K562 (cell line): ENCODE data around the gene SFXN2. TPM values are rescaled to one million over a fixed set of nuclear protein-coding genes. Genes with fewer than 3 reads are reported as not detected.

Experiments used
- ATAC-seq: fragments of 200-7000 bp; cut with Tn5 transposase; 3 replicates; pipeline ENCODE4 v1.9.1; 2020; ENCODE audit warnings: moderate library complexity
- BruUV-seq: library from RNA; stranded (reverse); fragments of 400-500 nt; replicated peaks from 2 replicates; lab custom pipeline; 2021; lab: Mats Ljungman, UMichigan
- CTCF ChIA-PET: fragments of 300-600 bp; formaldehyde crosslinking; extraction: SDS; loops from one replicate; lab custom pipeline; 2021; ENCODE audit warnings: low intra/inter-chr PET ratio; lab: Yijun Ruan, JAX
- POLR2A ChIA-PET: fragments of 300-600, 350-650 bp; sonication (Branson Sonifier 250); formaldehyde crosslinking; extraction: SDS; loops from one replicate; lab custom pipeline; 2021; ENCODE audit warnings: antibody characterized with exemption, inconsistent platforms; lab: Yijun Ruan, JAX
- DNase-seq, 4 experiments: peaks; one replicate each; pipeline versions ENCODE4 v3.0.0 to v3.0.0-alpha.2; 2011 to 2018; ENCODE audit warnings: low spot score in 3 of 4, mixed read lengths in 3 of 4; ENCODE audit errors: extremely low read depth in 1 of 4
- FAIRE-seq: peaks from 2 replicates; lab custom pipeline; 2011; peaks lifted over from hg19 to GRCh38; lab: Jason Lieb, UNC
- H2AFZ ChIP-seq: 2 replicates; pipeline ENCODE4 v1.6.0; 2011; ENCODE audit warnings: low read depth, low read length, control low read depth, inconsistent platforms
- H3K27ac ChIP-seq: fragments of 200-600 bp; 3 replicates; pipeline ENCODE4 v1.8.0; 2011; ENCODE audit warnings: low read depth, mild to moderate bottlenecking, control low read depth, inconsistent platforms, low read length, moderate library complexity, mixed read lengths; ENCODE audit errors: extremely low read depth
- H3K27me3 ChIP-seq, 2 experiments: fragments of 300-600 bp in 1 of 2; 2 replicates in 1 of 2; 3 replicates in 1 of 2; pipeline versions ENCODE4 v1.6.0 to v1.8.0; 2011; ENCODE audit warnings: inconsistent platforms in 2 of 2, low read length in 2 of 2, mild to moderate bottlenecking in 1 of 2, mixed read lengths in 1 of 2, moderate library complexity in 1 of 2; ENCODE audit not compliant: control insufficient read depth in 2 of 2, insufficient read depth in 2 of 2
- H3K36me3 ChIP-seq: fragments of 300-600 bp; 3 replicates; pipeline ENCODE4 v1.8.0; 2011; ENCODE audit warnings: mild to moderate bottlenecking, low read length, inconsistent platforms; ENCODE audit not compliant: control insufficient read depth, insufficient read depth
- H3K4me1 ChIP-seq, 2 experiments: fragments of 200-600 bp in 1 of 2; replicated peaks in 1 of 2; 2 replicates in 1 of 2; 3 replicates in 1 of 2; pipeline versions ENCODE4 v1.5.1 to v1.8.0; 2011; ENCODE audit warnings: inconsistent platforms in 2 of 2, low read length in 2 of 2, mild to moderate bottlenecking in 1 of 2, mixed read lengths in 1 of 2, moderate library complexity in 1 of 2; ENCODE audit not compliant: control insufficient read depth in 2 of 2, insufficient read depth in 2 of 2
- H3K4me2 ChIP-seq: 2 replicates; pipeline ENCODE4 v1.6.1; 2011; ENCODE audit warnings: low read length, control low read depth, inconsistent platforms, mixed read lengths; ENCODE audit not compliant: insufficient read depth
- H3K4me3 ChIP-seq: fragments of 200-600 bp; sonication (generic), shearing (Covaris generic); 2 replicates; pipeline ENCODE4 v1.5.1; 2016; ENCODE audit warnings: control low read depth, inconsistent platforms
- H3K79me2 ChIP-seq: fragments of 200-600 bp; 3 replicates; pipeline ENCODE4 v1.8.0; 2011; ENCODE audit warnings: low read length, inconsistent platforms; ENCODE audit not compliant: control insufficient read depth, insufficient read depth
- H3K9ac ChIP-seq, 2 experiments: 2 replicates each; pipeline versions ENCODE4 v1.6.0 to v1.6.1; 2011; ENCODE audit warnings: low read depth in 2 of 2, low read length in 2 of 2, control low read depth in 1 of 2, inconsistent platforms in 1 of 2, mild to moderate bottlenecking in 1 of 2, mixed read lengths in 1 of 2; ENCODE audit not compliant: insufficient read depth in 1 of 2
- H3K9me1 ChIP-seq: one replicate; pipeline ENCODE4 v1.6.0; 2011; ENCODE audit warnings: inconsistent platforms, mild to moderate bottlenecking, low read length, moderate library complexity; ENCODE audit not compliant: control insufficient read depth, insufficient read depth
- H3K9me3 ChIP-seq: replicated peaks from 2 replicates; pipeline ENCODE4 v1.5.1; 2011; ENCODE audit warnings: low read depth, low read length, inconsistent platforms; ENCODE audit not compliant: control insufficient read depth, insufficient read depth
- H4K20me1 ChIP-seq: replicated peaks from 2 replicates; pipeline ENCODE4 v1.6.1; 2011; ENCODE audit warnings: low read length, inconsistent platforms, mixed read lengths; ENCODE audit not compliant: control insufficient read depth, insufficient read depth
- ARID1B ChIP-seq: fragments of 450-650 bp; IDR thresholded peaks from 2 replicates; pipeline ENCODE4 v1.6.1; 2016; ENCODE audit warnings: antibody characterized with exemption, mild to moderate bottlenecking, inconsistent platforms
- ATF3 ChIP-seq, 2 experiments: fragments of 450-650 bp in 1 of 2; sonication (generic) in 1 of 2; formaldehyde crosslinking in 1 of 2; IDR thresholded peaks in 1 of 2; conservative IDR thresholded peaks in 1 of 2; 2 replicates each; pipeline versions ENCODE4 v1.6.1 to v1.8.1; 2016 to 2023; ENCODE audit warnings: mild to moderate bottlenecking in 2 of 2, moderate library complexity in 2 of 2, inconsistent platforms in 1 of 2, missing genetic modification reagents in 1 of 2
- CBFA2T2 ChIP-seq: fragments of 450-650 bp; conservative IDR thresholded peaks from 2 replicates; pipeline ENCODE4 v1.6.1; 2017; ENCODE audit warnings: mild to moderate bottlenecking
- CBX1 ChIP-seq: sonication (generic); IDR thresholded peaks from 2 replicates; pipeline ENCODE4 v1.6.1; 2016; ENCODE audit warnings: antibody characterized with exemption, low read depth, mild to moderate bottlenecking
- CBX2 ChIP-seq: fragments of 200-600 bp; sonication (generic); IDR thresholded peaks from one replicate; pipeline ENCODE4 v1.6.1; 2012; ENCODE audit warnings: mild to moderate bottlenecking, low read length, inconsistent platforms; ENCODE audit not compliant: insufficient read depth, poor library complexity, severe bottlenecking
- CTCF ChIP-seq, 3 experiments: IDR thresholded peaks in 2 of 3; conservative IDR thresholded peaks in 1 of 3; 2 replicates each; pipeline ENCODE4 v1.5.1; 2011 to 2012; ENCODE audit warnings: low read length in 3 of 3, mild to moderate bottlenecking in 3 of 3, control low read depth in 2 of 3, improper control_type of control experiment in 1 of 3, inconsistent platforms in 1 of 3, low read depth in 1 of 3, mixed read lengths in 1 of 3, moderate library complexity in 1 of 3; ENCODE audit not compliant: insufficient read depth in 2 of 3
- SMAD4 ChIP-seq: fragments of 250-450 bp; sonication (Bioruptor Pico); conservative IDR thresholded peaks from 2 replicates; pipeline ENCODE4 v1.8.0; 2021; ENCODE audit warnings: inconsistent platforms, mild to moderate bottlenecking, moderate library complexity
- SPI1 ChIP-seq: IDR thresholded peaks from 2 replicates; pipeline ENCODE4 v1.6.1; 2011; ENCODE audit warnings: low read depth, low read length, control low read depth, borderline replicate concordance
- TCF7L2 ChIP-seq: fragments of 150-350 bp; IDR thresholded peaks from 2 replicates; pipeline ENCODE4 v1.6.1; 2016; ENCODE audit warnings: low read depth, mild to moderate bottlenecking, low read length, moderate library complexity
- ZC3H11A ChIP-seq: IDR thresholded peaks from 2 replicates; pipeline ENCODE4 v1.6.1; 2012; ENCODE audit warnings: low read depth, low read length, improper control_type of control experiment
- ZKSCAN1 ChIP-seq: fragments of 150-350 bp; IDR thresholded peaks from 2 replicates; pipeline ENCODE4 v1.6.1; 2016; ENCODE audit warnings: low read depth, low read length
- WGBS: fragments of 100-300 bp; shearing (Covaris generic); methylation state at CpG from one replicate; pipeline ENCODE4 v1.1.6; 2016; ENCODE audit warnings: low coverage, mixed read lengths; ENCODE audit not compliant: insufficient coverage; ENCODE audit errors: missing lambda C conversion rate; 5-methylcytosine and 5-hydroxymethylcytosine counted together
- in situ Hi-C: fragments of 300-500 bp; cut with MboI; formaldehyde crosslinking; loops from 4 replicates; pipeline ENCODE4 v1.15.0; 2018; ENCODE audit warnings: inconsistent platforms, mixed read lengths
- intact Hi-C: fragments of 100-400 bp; cut with micrococcal nuclease; formaldehyde crosslinking; loops from 2 replicates; pipeline ENCODE4 v1.14.2; 2022
- polyA plus RNA-seq, 8 experiments: library from polyadenylated mRNA; depleted of rRNA in 4 of 8; stranded (reverse) in 5 of 8; unstranded in 3 of 8; fragments of >200 nt; fragmentation: Nextera tagmentation in 2 of 8; fragmentation: Illumina TruSeq in 1 of 8; extraction: Ambion mirVana in 2 of 8; extraction: Trizol in 1 of 8; gene quantifications; 2 replicates each; pipeline versions ENCODE4 v1.2.1 to v1.2.3, GENCODE V29; 2011 to 2014; ENCODE audit warnings: inconsistent platforms in 1 of 8, missing spikeins in 1 of 8
- total RNA-seq, 7 experiments: library from RNA; depleted of rRNA in 6 of 7; stranded (reverse); fragments of >200 nt in 6 of 7; fragmentation: Illumina TruSeq in 2 of 7; extraction: Trizol in 2 of 7; gene quantifications; 2 replicates each; pipeline versions ENCODE4 v1.2.1 to v1.2.3, GENCODE V29; 2011 to 2021; ENCODE audit warnings: low replicate concordance in 1 of 7

SFXN2 gene
- total and polyA plus RNA-seq, 9 of the 15 experiments (the other 6 are each of a cell fraction or from before 2014, with no cell fraction given) = 7.3 to 23.8 (median 15.7) TPM

DNA sequence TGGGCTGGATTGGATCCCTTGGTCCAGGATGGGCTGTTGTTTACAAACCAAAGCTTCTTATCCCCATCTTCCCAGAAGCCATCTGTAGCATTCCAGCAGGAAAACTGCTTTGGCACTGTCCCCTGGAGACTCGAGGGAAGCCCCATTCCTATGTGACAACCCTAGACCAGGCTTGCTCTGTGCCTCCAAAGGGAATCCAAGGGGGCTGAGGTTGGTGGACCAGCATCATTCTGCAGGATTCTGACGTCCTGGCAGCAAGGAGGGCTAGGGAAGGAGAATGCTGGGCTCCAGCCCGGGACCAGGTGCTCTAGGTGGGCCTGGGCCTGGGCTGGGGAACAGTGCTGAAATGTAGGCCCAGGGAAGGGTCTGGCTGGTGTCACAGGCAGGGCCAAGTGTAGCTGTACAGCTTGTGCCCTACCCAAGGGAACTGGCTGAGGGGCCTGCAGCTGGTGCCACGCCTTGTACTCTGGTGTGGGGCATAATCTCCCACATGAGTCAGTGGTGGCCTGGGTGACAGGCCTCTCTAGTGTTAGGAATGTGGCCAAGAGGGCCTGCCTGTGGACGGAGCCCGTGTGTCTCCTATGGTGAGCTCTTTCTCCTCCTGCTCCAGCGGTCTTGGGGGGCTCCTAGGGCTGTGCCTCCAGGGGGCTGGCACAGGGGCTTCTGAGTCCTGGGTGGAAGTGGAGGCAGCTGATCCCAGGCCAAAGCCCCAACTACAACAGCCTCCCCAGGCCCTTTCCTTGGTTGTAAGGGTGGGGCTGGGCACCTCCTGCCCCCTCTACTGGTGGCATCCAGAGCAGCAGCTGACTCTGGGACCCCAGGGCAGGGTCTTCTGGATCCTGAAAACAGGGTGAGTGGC lies 45.0 kb upstream of the SFXN2 start (continued):
- TF ChIP-seq SPI1 = no peak
- TF ChIP-seq TCF7L2 = no peak
- no peak for TF ChIP-seq ARID1B
- TF ChIP-seq, all 486 proteins: peak for 3

DNA sequence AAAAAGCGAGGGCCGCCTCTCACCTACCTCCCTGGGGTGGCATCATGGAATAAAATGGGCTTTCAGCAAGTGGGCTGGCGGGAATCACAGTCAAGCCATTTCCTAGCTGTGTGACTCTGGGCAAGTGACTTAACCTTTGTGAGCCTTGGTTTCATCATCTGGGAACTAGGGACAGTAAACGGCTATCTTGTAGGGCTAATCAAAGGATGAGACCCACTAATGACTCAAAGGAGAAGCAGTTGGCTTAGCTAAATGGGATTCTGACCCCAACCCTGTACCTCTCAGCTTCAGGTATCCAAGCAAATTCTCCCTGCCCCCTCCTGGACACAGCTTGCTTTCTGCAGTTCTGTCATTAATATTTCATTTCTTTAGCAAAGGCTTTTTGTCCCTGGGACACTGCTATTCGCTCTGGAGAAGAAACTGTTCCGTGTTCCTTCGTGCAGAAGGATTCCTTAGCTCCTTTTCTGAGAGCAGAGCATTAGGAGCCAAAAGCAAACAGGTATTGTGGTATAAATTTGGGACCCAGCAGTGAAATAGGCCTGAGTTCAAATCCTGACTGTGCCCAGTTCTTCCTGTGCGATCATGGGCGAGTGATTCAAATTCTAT lies 44.3 kb upstream of the SFXN2 start:
- Histone ChIP-seq H3K27ac (no peak overlapping the region), H3K9me1 (no peaks in the 10 kb centered on the region), H3K4me2 (no peak overlapping the region), H2AFZ (0 out of 2 replicates have a peak overlapping the region, but pooled peaks have one; percentile 6), H3K4me1 (peaks cover 29 to 38% of the 10 kb centered on the region in 2 experiments), H3K4me3 (no peak overlapping the region), H3K9me3 (no peaks in the 10 kb centered on the region), H4K20me1 (no peaks in the 10 kb centered on the region), H3K9ac (no peak overlapping the region; a peak in 1 of 4 replicates), H3K27me3 (no peaks in the 10 kb centered on the region), H3K36me3 (no peaks in the 10 kb centered on the region), H3K79me2 (no peaks in the 10 kb centered on the region)
- DNase-seq (no peak), ATAC-seq (no peak), FAIRE-seq (no peak)
- intact Hi-C loops = loop anchor here (5.0 kb wide), 1 partner anchor 42 kb away; the partner anchor contains the start of genes ARL3 and SFXN2
- TF ChIP-seq CBFA2T2 (no peak), ZKSCAN1 (no peak), ZC3H11A (no peak), CBX1 (no peak), CBX2 (no peak), CTCF (IDR thresholded peaks at IDR 0.05 in 2 of 3, conservative IDR thresholded peaks at IDR 0.05 in 1 of 3; ENCODE audit: insufficient read depth in 2 of 3, low read depth in 1 of 3, low read length in 3 of 3) (0 out of 6 replicates have a peak, but pooled peaks of 1 of the 3 experiments have one; percentile 9), ATF3 (IDR thresholded peaks at IDR 0.05) (0 out of 2 replicates have a peak, but pooled peaks have one; percentile 24), ATF3 (CRISPR knock-in tag; conservative IDR thresholded peaks at IDR 0.05) (no peak), SMAD4 (no peak)
- ChIA-PET CTCF (no interaction called here), POLR2A (interaction anchor here (1.0 to 1.4 kb wide), 4 partner anchors 10 to 60 kb away, joined by 3 to 5 read pairs (median 3); no protein-coding TSS in a partner anchor)
- 71% methylated on average over 8 of the region's 9 CpGs for WGBS
- in situ Hi-C loops = no loop called here
- no TSS peak for BruUV-seq
